B cell (primary cell): Measurements from ENCODE around the gene WHAMM.

Experiments used
- CTCF ChIP-seq: fragments of 200-600 bp; IDR thresholded peaks from one replicate; pipeline ENCODE4 v1.8.0; 2022; ENCODE audit warnings: antibody characterized with exemption, mild to moderate bottlenecking
- EZH2 ChIP-seq: IDR thresholded peaks from 2 replicates; pipeline ENCODE4 v1.6.1; 2012; ENCODE audit warnings: borderline replicate concordance, low read depth, mild to moderate bottlenecking, moderate library complexity, low read length; ENCODE audit not compliant: insufficient read depth, poor library complexity, severe bottlenecking

GRCh38 chr15:82862886-82863285 lies 53.5 kb downstream of the WHAMM start:
- TF ChIP-seq CTCF (no peak), EZH2 (no peak)
